SKM-1 (cell line): ENCODE data around the gene NRL.
"Not testable (repeated sequence)": the region's sequence is repeated elsewhere in the genome, so short reads cannot be mapped to it uniquely, and the experiment has no call there.

Source experiments
- DNase-seq: peaks from one replicate; lab custom pipeline; 2025; ENCODE audit not compliant: unreplicated experiment; lab: John Stamatoyannopoulos, UW

NRL gene

DNA sequence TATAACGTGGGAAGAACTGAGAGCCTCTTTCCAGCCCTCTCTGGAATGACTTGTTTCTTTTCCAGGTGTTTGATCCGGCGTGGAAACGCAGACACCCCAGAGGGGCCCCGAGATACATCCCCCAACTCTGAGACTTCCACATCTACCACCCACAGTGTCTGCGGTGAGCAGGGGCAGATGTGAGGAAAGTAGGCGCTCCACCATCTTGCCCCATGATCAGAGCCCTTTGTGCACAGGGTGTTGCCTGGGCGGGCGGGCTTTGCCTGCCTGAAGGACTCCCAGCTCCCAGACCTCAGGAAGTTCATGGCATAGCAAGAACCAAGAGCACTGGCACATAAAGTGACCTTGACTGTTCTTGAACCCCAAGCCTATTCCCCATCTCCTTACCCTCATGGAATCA, 60.1 kb downstream of the NRL start:
- no peak for DNase-seq

DNA sequence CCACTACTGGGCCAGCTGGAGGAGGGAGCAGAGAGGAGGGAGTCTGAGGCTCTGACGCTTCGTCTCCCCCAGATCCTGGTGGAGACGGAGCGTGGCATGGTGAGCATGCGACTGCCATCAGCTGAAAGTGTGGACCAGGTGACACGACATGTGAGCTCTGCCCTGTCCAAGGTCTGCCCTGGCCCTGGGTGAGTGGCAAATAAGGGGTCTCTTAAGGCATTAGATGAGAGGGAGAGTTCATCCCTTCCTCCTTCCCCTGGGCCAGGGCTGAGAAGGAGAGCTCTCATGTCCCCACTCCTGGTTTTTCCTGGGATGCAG, 60.5 kb downstream of the NRL start:
- DNase-seq = no peak

DNA sequence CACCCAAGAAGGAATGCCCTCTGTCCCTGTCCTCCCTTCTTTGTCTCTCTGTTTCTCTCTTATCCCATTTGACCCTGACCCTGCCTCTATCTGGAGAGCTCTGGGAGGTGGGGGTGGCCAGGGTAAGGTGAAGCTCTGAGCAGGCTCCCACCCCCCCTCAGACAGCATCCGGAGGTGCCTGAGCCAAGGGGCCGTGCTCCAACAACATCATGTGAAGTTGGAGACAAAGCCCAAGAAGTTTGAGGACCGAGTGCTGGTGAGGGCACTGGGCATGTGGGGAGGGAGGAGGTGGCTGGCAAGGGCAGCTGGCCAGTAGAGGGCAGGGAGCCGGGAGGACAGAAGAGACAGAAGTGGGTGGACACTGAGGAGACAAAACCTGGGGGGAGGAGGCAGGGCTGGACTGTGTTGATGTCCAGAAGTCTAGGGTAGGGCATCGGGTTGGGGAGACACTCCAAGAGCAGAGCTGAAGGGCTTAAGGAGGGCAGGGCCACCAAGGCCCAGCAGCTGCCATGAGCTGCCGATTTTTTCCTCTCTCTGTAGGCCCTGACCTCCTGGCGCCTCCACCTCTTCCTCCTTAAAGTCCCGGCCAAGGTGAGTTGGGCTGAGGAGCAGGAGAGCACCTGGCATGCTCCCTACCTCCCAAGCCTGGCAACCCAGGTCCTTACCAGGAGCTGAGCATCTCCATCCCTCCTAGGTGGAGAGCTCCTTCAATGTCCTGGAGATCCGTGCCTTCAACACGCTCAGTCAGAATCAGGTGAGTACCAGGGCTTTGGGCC, 61.0 kb downstream of the NRL start:
- DNase-seq = no peak

DNA sequence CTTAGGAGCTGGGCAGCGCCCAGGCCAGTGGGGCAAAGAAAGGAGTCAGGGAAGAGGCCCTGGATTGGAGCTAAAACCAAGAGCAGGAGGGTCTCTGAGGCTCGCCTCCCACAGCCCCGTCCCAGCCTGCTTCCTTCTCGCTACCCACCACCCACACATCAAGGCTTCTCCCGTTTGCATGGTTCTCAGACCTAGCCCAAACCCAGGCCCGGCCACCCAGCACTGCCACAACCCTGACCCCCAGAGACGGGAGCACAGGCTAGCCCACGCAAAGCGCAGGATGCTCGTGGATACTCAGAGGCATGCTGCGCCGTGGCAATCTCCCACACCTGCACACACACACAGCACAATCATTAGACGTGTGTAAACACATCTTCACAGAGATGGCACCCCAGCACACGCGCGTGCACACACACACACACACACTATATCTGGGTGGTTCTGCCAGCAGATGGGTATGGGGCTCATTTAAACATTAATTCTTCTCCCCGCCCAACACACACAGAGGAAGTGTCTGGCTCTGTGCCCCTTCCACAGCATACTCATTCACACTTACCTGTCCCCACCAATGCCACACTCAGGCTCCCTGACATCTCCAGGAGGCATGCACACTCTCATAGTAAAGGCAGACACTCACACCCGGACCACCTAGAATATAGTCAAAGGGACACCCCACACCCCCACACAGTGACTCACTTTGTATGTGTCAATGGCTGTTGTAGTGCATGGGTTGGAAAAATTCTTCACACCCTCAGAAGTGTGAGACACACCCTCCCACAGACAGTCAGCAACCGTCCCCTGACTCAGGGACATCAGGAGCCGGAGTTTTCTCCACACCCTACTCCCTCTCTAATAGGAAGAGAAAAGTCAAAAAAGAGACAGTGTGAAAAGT, 61.8 kb downstream of the NRL start:
- no peak for DNase-seq

DNA sequence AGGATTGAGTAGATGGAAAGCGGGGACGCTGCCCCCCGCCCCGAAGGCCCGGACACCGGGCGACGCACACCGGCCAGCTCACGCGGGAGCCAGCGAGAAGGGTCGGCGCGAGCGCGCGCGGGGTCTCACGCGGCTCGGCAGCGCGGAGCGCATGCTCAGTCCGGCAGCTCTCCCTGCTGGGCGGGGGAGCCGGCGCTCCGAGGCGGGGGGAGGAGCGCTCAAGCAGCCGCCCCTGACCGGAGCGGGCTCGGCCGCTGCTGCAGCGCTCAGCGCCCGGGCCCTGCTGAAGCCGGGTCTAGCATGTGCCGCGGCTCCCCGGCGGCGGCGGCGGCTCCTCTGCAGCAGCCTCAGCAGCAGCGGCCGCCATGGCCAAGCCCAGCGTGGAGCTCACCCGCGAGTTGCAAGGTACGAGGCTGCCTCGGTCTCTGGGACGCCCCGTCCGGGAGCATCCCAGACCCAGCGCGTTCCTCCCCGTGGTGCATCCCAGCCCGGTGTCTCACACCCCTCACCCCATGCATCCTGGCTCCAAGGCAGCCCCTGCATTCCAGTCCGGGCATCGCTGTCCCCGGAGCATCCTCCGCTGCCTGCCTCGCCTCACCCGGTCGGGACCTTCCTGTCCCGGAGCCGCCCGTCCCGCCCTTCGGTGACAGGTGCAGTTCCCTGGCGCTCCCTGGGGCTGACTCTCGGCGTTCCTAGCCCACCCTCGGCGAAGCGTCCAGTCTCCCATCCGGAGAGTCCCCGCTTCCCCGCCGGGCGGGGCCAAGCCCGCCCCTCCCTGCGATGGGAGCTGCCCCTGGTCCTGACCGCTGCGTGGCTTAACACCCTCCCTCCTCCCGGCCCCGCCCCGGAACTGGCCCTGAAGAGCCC, 62.7 kb downstream of the NRL start, which contains the start of gene CARMIL3:
Gene CARMIL3 (plus strand): TSS at position 221 of the 867 bp plus-strand sequence. CDS start 145 bp downstream, at position 366.
- DNase-seq = no peak

DNA sequence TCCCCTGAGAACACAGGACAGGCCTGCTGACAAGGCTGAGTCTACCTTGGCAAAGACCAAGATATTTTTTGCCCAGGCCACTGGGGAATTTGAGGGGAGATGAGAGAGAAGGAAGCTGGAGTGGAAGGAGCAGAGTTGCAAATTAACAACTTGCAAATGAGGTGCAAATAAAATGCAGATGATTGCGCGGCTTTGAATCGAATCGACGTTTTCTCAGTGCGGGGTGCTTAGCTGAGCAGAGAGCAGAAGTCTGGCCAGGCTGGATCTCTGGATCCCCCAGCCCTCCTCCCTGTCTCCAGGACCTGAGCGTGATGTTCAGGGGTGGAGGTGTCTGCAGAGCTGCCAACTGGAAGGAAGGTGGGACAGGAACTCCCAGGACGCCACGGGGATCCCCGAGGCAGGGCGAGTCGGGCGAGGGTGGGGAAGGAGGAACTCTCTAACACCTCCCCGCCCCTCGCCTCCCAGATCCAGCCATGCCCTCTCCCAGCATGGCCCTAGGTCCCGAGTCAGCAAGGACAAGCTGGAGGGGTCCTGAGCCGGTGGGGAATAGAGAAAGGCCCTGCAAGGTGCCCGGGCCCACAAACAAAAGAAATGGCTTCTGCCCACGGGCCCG, 63.5 kb downstream of the NRL start:
- no peak for DNase-seq

DNA sequence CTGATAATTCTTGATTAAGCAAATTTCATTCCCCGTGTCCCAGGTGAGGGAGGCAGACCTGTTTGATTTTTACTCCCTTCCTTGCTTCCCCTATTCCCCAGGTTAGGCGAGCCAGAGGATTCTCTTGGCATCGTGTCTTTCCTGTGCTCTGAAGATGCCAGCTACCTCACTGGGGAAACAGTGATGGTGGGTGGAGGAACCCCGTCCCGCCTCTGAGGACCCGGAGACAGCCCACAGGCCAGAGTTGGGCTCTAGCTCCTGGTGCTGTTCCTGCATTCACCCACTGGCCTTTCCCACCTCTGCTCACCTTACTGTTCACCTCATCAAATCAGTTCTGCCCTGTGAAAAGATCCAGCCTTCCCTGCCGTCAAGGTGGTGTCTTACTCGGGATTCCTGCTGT, 64.0 kb downstream of the NRL start:
- not testable (repeated sequence) for DNase-seq

DNA sequence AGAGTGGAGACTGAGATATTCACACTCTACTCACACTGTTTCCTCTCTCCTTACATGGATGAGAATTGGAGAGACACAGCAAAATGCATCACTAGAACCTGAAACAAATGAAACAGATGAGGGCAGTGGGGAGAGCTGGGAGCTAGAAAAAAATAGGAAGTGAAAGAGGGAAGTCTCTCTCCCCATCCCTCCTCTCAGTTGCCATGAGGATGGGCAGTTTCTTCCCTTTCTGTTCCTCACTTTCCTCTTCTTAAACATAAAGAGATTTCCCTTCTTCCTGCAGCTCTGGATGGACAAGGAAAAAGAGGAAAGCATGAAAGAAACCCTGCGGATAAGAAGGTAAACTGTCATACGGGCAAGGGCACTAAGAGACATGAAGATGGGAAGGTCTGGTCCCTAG, 65.7 kb downstream of the NRL start:
- not testable (repeated sequence) for DNase-seq

DNA sequence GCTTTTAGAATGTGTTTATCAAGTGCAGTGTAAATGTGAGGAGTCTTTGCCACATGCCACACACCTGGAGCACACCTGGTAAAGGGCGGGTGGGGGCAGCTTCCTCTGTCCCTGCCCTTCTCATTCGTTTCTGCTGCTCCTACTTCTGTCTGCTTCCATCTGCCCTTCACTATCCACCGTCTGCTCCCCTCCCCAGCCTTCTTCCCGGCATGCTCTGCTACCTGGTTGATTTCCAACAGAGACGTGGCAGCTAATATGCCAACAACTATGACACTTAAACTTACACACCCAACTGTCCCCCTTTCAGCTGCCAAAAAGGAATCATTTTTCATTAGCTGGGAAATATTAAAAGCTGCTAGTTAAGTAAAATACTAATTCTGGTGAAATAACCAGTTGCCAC, 72.0 kb downstream of the NRL start:
- no peak for DNase-seq

DNA sequence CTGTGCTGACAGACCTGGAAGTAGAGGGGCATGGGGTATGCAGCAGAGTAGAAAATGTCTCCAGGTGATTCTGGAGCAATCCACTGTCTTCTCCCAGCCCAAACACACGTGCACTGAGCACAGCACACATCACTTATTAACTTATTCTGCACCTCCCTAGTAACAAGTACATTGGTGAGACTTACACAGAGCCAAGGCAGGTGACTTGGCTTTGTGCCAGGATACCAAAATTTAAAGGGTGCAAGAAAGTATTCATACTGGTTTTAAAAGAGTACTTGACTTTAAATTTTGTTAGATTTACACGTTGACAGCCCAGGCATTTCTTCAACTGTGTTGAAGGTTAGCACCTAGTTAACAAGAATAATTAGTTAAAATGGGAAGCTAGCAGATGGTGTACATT, 74.1 kb downstream of the NRL start:
- no peak for DNase-seq

DNA sequence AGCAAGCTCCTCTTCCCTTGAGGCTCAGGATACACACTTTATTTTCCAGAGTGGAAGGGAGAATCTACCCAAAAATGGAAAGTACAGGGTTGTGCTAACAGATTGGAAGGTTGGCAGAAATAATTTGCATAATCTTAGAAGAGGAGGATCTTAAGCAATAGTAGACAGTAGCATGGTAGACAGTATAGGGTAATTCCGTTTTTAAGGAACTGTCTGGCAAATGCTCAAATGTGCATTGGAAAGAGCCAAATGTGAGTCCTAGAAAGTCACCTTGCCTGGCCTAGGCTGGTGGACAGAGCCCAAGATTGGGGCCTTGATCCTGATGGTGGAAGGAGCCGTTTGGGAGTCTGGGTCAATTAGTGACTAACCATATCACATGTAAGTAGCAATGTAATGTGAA, 76.1 kb downstream of the NRL start:
- DNase-seq = no peak

DNA sequence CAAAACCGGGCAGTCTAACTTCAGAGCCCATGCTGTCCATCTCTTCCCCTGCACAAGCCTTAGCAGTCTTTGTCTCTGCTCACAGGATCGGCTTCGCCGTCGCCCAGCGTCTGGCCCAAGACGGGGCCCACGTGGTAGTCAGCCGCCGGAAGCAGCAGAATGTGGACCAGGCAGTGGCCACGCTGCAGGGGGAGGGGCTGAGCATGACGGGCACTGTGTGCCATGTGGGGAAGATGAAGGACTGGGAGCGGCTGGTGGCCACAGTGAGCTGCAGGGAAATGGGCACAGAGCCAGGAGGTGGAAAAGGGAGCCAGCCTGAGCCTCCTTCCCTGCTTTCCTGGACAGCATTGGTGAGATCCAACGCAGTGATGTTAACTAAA, 77.1 kb downstream of the NRL start:
- DNase-seq = no peak

DNA sequence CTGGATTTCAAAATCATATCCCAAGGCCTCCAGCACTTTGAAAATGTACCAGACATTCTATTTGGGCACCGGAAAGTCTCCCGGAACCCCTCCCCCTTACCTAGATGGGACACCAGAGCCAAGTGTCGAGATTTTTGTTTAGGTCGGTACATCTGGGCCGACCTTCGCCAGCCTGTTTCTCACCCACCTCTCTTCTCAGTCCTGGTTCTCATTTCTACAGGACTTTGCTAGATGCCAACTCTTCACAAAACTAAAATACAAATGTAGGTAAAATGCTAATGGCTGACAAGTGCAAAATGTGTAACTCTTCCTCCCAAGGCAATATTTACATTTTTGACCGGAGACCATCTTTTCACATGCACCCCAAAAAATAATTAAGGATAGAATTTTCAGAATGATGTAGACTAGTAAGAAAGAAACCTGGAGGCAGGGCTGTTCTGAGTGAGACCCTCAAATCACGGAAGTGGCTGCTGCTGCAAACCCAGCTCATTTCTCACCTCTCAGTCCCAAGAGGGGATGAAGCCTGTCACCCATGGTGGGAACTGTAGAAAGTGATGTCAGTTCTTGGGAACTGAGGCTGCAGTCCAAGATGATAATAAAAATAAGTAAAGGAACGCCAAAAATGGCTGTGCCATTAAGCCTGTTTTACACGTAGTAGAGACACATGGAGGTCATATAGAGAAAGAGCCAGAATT, 77.6 kb downstream of the NRL start:
- DNase-seq = not testable (repeated sequence)

DNA sequence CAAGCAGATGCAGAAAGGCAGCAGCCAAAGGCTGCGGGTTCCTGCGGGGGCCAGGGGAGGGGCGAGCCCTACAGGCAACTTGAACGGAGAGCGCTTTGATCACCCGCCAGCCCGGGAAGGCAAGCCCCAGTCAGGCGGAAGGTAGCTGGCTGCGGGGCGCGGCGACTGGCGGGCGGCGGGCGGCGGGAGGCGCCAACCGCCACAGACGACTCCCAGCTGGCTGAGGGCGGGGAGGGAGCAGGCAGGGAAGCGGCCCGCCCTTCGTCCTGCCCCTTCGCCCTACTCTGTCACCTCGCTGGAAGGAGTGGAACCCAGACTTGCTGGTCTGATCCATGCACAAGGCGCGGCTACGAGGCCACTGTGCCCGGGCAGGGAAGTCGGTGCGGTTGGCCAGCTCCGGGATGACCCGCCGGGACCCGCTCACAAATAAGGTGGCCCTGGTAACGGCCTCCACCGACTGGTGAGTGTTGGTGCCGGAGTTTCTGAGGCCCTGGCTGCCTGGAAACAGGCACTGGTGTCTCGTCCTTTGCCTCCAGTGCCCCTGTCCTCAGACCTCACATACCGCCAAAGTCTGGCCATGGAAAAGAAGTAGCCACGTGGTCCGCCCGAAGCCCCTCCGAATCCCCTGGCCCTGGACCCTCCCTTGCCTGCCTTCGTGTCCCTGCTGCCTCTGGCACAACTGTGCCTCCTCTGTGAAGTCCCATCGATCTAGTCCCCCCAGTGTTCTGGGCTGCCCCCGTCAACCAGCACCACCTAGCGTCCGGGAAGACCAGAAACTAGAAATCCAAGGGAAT, 78.4 kb downstream of the NRL start:
- DNase-seq = no peak

DNA sequence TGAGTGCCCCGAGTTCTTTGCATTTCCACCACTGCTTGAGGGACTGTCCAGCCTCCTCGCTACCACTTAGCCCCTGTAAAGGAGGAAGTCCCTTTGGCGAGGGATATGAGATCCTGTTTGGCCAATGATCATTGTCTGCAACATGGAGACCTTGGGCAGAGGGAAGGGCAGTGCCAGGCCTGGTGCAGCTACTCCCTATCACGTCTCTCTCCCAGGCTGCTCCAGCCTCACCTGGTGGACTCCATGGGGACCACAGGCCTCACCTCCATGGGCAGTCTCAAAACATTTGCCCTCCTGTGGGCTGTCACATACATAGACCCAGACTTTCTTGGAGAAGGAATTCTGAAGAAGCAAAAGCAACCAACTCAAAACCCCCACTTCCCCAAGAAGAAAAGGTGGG, 79.0 kb downstream of the NRL start:
- DNase-seq = not testable (repeated sequence)

DNA sequence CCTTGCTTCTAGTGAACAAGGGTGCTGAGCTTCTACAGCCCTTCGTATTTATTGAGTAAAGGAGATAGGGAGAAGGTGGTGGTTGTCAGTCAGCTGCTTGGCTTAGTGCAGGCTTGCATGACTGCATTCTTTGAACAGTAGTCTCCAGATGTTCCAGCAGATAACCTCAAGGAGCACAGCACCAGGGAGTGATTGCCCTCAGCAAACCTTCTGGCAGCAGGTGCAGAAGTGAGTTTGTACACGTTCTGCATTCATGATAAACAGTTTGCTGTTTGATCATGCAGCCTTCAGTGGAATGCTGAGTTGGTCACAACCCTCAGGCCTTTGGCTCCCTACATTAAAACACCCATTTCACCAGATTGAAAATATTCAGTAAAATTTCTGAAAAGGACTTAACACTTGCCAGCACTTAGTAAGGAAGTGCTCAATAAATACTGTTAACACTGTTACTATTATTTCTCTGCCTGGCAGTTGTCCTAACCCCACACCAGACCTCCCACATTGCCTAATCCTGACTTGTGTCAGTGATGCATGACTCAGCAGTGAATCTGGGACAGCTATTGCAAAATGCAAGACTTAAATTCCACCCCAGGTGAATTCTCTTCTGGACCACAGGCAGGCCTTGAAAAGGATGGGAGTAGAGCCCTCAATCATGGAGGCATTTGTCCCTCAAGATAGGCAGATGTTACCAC, 81.9 kb downstream of the NRL start:
- DNase-seq = no peak

DNA sequence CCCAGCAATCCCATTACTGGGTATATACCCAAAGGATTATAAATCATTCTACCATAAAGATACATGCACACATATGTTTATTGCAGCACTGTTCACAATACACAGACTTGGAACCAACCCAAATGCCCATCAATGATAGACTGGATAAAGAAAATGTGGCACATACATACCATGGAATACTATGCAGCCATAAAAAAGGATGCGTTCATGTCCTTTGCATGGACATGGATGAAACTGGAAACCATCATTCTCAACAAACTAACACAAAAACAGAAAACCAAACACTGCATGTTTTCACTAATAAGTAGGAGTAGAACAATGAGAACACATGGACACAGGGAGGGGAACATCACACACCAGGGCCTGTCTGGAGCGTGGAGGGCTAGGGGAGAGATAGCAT, 83.4 kb downstream of the NRL start:
- DNase-seq = not testable (repeated sequence)

DNA sequence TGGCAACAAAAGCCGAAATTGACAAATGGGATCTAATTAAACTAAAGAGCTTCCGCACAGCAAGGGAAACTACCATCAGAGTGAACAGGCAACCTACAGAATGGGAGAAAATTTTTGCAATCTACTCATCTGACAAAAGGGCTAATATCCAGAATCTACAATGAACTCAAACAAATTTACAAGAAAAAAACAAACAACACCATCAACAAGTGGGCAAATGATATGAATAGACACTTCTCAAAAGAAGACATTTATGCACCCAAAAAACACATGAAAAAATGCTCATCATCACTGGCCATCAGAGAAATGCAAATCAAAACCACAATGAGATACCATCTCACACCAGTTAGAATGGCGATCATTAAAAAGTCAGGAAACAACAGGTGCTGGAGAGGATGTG, 85.1 kb downstream of the NRL start:
- not testable (repeated sequence) for DNase-seq
